EL (cell line): ENCODE data around the gene TAS1R1.

Source experiments
- DNase-seq: peaks from one replicate; pipeline ENCODE4 v3.0.0-alpha.2; 2016

TAS1R1 gene

GRCh38 chr1:6614019-6614928 is 59.2 kb downstream of the TAS1R1 start:
- DNase-seq = peak; percentile 59

GRCh38 chr1:6614929-6615785 is 60.0 kb downstream of the TAS1R1 start:
- no peak for DNase-seq

- DNase-seq = no peak
Measured at GRCh38 chr1:6619045-6619444, 63.9 kb downstream of the TAS1R1 start.

DNA sequence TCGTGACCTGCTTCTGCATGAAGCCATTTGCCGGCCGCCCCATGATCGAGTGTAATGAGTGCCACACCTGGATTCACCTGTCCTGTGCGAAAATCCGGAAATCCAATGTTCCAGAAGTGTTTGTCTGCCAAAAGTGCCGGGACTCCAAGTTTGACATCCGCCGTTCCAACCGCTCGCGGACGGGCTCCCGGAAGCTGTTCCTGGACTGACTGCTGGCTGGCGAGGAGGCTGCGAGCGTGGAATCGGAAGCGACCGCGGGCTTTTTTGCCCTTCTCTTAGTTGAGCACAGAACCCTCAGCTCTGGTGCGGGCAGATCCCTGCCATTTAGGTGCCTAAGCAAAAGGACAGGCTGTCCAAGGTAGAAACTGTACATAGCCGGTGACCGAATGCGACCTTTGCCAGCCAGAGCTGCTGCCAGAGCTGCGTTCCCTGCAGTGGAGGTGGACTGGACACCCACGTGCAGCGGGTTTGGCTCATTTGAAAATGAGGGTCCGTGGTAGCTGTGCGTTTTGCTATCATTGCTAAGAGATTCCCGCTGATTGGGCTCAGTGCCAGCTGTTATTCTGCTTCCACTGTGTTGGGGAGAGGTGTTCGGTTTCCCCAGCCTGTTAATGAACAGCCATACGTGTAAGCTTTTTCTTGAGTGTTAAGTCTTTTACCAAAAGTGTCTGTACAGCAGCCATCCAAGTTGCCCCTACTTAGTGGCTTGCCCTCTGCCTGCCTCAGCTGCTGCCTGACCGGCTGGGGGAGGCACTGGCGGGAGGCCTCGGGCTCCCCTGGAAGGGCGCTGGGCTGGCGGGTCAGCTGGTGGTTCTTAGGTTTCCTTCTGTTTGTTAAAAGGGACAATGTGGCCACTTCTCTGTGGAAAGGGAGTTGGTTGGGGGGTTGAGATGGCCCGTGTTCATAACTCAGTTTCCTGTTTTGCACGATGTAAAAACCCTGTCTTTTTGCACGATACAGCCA is 66.6 kb downstream of the TAS1R1 start:
- no peak for DNase-seq

- no peak for DNase-seq
Measured at GRCh38 chr1:6622396-6623152, 67.5 kb downstream of the TAS1R1 start.

GRCh38 chr1:6623269-6623965 is 68.3 kb downstream of the TAS1R1 start:
- DNase-seq = no peak

DNA sequence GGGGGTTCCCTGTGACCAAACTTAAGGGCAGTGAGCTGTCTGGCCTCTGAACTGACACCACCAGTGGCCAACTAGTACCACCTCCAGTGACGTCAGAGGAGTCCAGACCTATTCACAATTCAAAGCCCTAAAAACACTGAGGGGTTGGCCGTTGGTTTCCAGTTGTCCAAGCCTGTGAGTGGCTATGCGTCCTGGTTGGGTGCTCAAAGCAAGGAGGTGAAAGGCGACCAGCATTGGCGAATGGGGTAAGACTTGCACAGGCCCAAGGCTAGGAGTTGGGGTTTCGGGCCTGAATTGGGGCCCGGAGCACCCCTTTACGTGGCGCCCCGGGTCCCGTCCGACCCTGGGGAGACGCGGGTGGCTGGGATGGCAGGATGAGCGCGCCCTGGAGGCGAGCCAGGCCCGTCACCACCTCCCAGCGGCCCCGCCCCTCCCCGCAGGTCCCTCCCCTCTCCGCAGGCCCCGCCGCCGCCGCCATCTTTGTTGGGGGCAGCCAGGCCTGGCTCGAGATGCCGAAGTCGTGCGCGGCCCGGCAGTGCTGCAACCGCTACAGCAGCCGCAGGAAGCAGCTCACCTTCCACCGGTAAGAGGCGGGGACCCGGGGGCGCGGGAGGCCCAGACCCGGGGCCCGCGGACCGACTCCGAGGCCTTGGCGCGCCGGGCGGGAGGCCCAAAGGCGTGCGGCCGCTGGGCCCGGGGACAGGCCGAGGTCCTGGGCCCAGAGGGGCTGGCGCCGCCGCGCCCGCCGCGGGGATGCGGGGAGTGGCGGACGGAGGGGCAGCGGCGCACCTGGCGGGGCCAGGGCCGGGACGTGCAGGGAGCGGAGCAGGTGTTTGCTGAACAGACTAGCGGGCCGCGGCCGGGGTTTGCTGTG is 69.8 kb downstream of the TAS1R1 start, which contains the start of gene THAP3:
THAP3 (plus strand) TSS at position 159 of the 874 bp plus-strand sequence; CDS start at position 510, 351 bp downstream.
- DNase-seq = peak; percentile 91

GRCh38 chr1:6625584-6626149 is 70.6 kb downstream of the TAS1R1 start:
- peak; percentile 51 for DNase-seq

DNA sequence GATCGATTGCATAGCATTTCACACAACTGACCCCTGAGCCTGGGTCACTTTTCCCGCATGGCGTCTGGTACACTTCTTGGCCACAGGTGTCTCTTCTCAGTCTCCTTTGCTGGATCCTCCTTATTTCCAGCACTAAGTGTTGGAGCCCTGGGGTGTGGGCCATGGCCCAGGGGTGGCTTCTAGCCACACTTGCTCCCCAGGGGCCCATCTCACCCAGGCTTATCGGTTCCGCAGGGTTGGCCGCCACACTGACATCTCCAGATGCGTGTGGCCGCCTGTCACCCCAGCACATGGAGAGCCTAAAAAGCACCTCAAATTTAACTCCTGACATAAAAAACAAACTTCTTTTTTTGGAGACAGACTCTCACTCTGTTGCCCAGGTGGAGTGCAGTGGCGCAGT is 71.9 kb downstream of the TAS1R1 start:
- DNase-seq = no peak

- DNase-seq = no peak
Measured at GRCh38 chr1:6627841-6628545, 72.9 kb downstream of the TAS1R1 start.

GRCh38 chr1:6628971-6629479 is 73.9 kb downstream of the TAS1R1 start:
- no peak for DNase-seq
